ENCODE results near the gene TNFRSF4.

TNFRSF4 gene

GRCh38 chr1:1175221-1176062 is 38.5 kb downstream of the TNFRSF4 start:
- DNase-seq: peak in 3 of 10 donors; percentile 32 to 77 (median 49)
- intact Hi-C loops (cut with DNase I): no loop called here

GRCh38 chr1:1173793-1174415 is 40.0 kb downstream of the TNFRSF4 start, which contains the start of gene TTLL10:
TTLL10 (plus strand) TSS chr1:1173880; CDS start chr1:1179216, 5,336 bp downstream.
- intact Hi-C loops (cut with DNase I): no loop called here
- peak in 4 of 10 donors; percentile 13 to 79 (median 58) for DNase-seq

GRCh38 chr1:1173061-1173792 is 40.7 kb downstream of the TNFRSF4 start:
- peak in 4 of 10 donors; percentile 21 to 75 (median 66) for DNase-seq
- intact Hi-C loops (cut with DNase I): no loop called here

GRCh38 chr1:1171546-1172340 is 42.2 kb downstream of the TNFRSF4 start:
- intact Hi-C loops (cut with DNase I): no loop called here
- peak in 4 of 10 donors; percentile 16 to 73 (median 66) for DNase-seq

- peak in 4 of 10 donors; percentile 21 to 58 (median 44) for DNase-seq
- intact Hi-C loops (cut with DNase I): no loop called here
Measured at GRCh38 chr1:1171161-1171545, 42.8 kb downstream of the TNFRSF4 start.

- intact Hi-C loops (cut with DNase I): no loop called here
- DNase-seq: peak in 4 of 10 donors; percentile 13 to 73 (median 54)
Measured at GRCh38 chr1:1170215-1171091, 43.5 kb downstream of the TNFRSF4 start.

GRCh38 chr1:1169429-1170214 is 44.3 kb downstream of the TNFRSF4 start:
- intact Hi-C loops (cut with DNase I): no loop called here
- peak in 4 of 10 donors; percentile 20 to 77 (median 72) for DNase-seq

GRCh38 chr1:1168451-1169411 is 45.2 kb downstream of the TNFRSF4 start:
- intact Hi-C loops (cut with DNase I): no loop called here

GRCh38 chr1:1167841-1168450 is 46.0 kb downstream of the TNFRSF4 start:
- peak in 2 of 10 donors; percentile 37 to 70 for DNase-seq
- intact Hi-C loops (cut with DNase I): no loop called here

More at GRCh38 chr1:1168451-1169411, 45.2 kb downstream of the TNFRSF4 start:
- peak in 3 of 10 donors; percentile 58 to 67 (median 59) for DNase-seq

GRCh38 chr1:1167398-1167821 is 46.5 kb downstream of the TNFRSF4 start:
- peak in 2 of 10 donors; percentile 63 to 72 for DNase-seq
- intact Hi-C loops (cut with DNase I): no loop called here

GRCh38 chr1:1166642-1167397 is 47.1 kb downstream of the TNFRSF4 start:
- intact Hi-C loops (cut with DNase I): no loop called here
- peak in 1 of 10 donors; percentile 70 for DNase-seq

- DNase-seq: no peak
- intact Hi-C loops (cut with DNase I): no loop called here
Measured at GRCh38 chr1:1165900-1166421, 48.0 kb downstream of the TNFRSF4 start.

- DNase-seq: no peak
- intact Hi-C loops (cut with DNase I): no loop called here
Measured at GRCh38 chr1:1165485-1165884, 48.5 kb downstream of the TNFRSF4 start.

GRCh38 chr1:1164701-1165451 is 49.1 kb downstream of the TNFRSF4 start:
- intact Hi-C loops (cut with DNase I): no loop called here
- no peak for DNase-seq

- no peak for DNase-seq
- intact Hi-C loops (cut with DNase I): no loop called here
Measured at GRCh38 chr1:1164361-1164700, 49.6 kb downstream of the TNFRSF4 start.
